HepG2 (cell line): ENCODE data around the gene ENDOG. TPM values are rescaled to one million over a fixed set of nuclear protein-coding genes. Genes with fewer than 3 reads are reported as not detected.

Source experiments
- ATAC-seq: fragments of 200-7000 bp; cut with Tn5 transposase; 3 replicates; pipeline ENCODE4 v1.9.1; 2020; ENCODE audit warnings: mild to moderate bottlenecking, moderate library complexity
- BruUV-seq: library from RNA; stranded (reverse); fragments of 400-500 nt; replicated peaks from 2 replicates; lab custom pipeline; 2021; lab: Mats Ljungman, UMichigan
- CTCF ChIA-PET: fragments of 300-600 bp; formaldehyde crosslinking; extraction: SDS; loops from one replicate; lab custom pipeline; 2021; ENCODE audit warnings: low total read pairs, inconsistent platforms, low intra/inter-chr PET ratio; lab: Yijun Ruan, JAX
- POLR2A ChIA-PET: fragments of 350-600 bp; sonication (Branson Sonifier 250); formaldehyde crosslinking; loops from one replicate; lab custom pipeline; 2020; ENCODE audit warnings: antibody characterized with exemption, inconsistent platforms; lab: Yijun Ruan, JAX
- DNase-seq: peaks from one replicate; pipeline ENCODE4 v3.0.0-alpha.2; 2015; ENCODE audit warnings: low spot score
- FAIRE-seq: peaks from 3 replicates; lab custom pipeline; 2011; peaks lifted over from hg19 to GRCh38; lab: Jason Lieb, UNC
- H2AFZ ChIP-seq: one replicate; pipeline ENCODE4 v1.6.1; 2011; ENCODE audit warnings: low read length, inconsistent platforms
- H3K27ac ChIP-seq: fragments of 300-600 bp; 3 replicates; pipeline ENCODE4 v1.8.0; 2011; ENCODE audit warnings: mixed run types, mild to moderate bottlenecking, mixed read lengths, low read length, inconsistent platforms; ENCODE audit not compliant: insufficient read depth; ENCODE audit errors: extremely low read length
- H3K27me3 ChIP-seq, 2 experiments: fragments of 200-600 bp in 1 of 2; 2 replicates in 1 of 2; 3 replicates in 1 of 2; pipeline versions ENCODE4 v1.6.0 to v1.8.0; 2011; ENCODE audit warnings: low read length in 2 of 2, mild to moderate bottlenecking in 2 of 2, moderate library complexity in 2 of 2, inconsistent platforms in 1 of 2; ENCODE audit not compliant: insufficient read depth in 2 of 2, control insufficient read depth in 1 of 2
- H3K36me3 ChIP-seq, 2 experiments: fragments of 200-600 bp in 1 of 2; replicated peaks in 1 of 2; 2 replicates in 1 of 2; 3 replicates in 1 of 2; pipeline versions ENCODE4 v1.5.1 to v1.8.0; 2011; ENCODE audit warnings: low read length in 2 of 2, inconsistent platforms in 1 of 2; ENCODE audit not compliant: insufficient read depth in 2 of 2, control insufficient read depth in 1 of 2
- H3K4me1 ChIP-seq: 2 replicates; pipeline ENCODE4 v1.5.1; 2012; ENCODE audit warnings: low read length, inconsistent platforms; ENCODE audit not compliant: insufficient read depth
- H3K4me2 ChIP-seq: 2 replicates; pipeline ENCODE4 v1.6.0; 2011; ENCODE audit warnings: low read depth, low read length, inconsistent platforms
- H3K4me3 ChIP-seq, 3 experiments: fragments of 200-600 bp in 1 of 3; sonication (generic), shearing (Covaris generic) in 1 of 3; replicated peaks in 1 of 3; 2 replicates each; pipeline ENCODE4 v1.5.1; 2011 to 2016; ENCODE audit warnings: low read length in 3 of 3, inconsistent platforms in 2 of 3, low read depth in 2 of 3, mild to moderate bottlenecking in 2 of 3, control low read depth in 1 of 3, mixed read lengths in 1 of 3; ENCODE audit not compliant: insufficient read depth in 1 of 3
- H3K79me2 ChIP-seq: one replicate; pipeline ENCODE4 v1.6.1; 2011; ENCODE audit warnings: low read length, inconsistent platforms; ENCODE audit not compliant: insufficient read depth
- H3K9ac ChIP-seq: 2 replicates; pipeline ENCODE4 v1.6.0; 2011; ENCODE audit warnings: mild to moderate bottlenecking, low read depth, low read length, inconsistent platforms; ENCODE audit not compliant: insufficient read depth
- H3K9me3 ChIP-seq: 2 replicates; pipeline ENCODE4 v1.5.1; 2012; ENCODE audit warnings: mild to moderate bottlenecking, low read length
- H4K20me1 ChIP-seq: 2 replicates; pipeline ENCODE4 v1.6.0; 2011; ENCODE audit warnings: inconsistent platforms, mild to moderate bottlenecking, low read length, moderate library complexity; ENCODE audit not compliant: insufficient read depth
- ATM ChIP-seq: fragments of 450-650 bp; IDR thresholded peaks from 2 replicates; pipeline ENCODE4 v1.7.1; 2017; ENCODE audit warnings: mild to moderate bottlenecking, borderline replicate concordance
- DNMT3B ChIP-seq: conservative IDR thresholded peaks from 2 replicates; pipeline ENCODE4 v1.6.1; 2016; ENCODE audit warnings: missing biosample characterization, control low read depth
- ETS1 ChIP-seq: sonication (generic); formaldehyde crosslinking; IDR thresholded peaks from 2 replicates; pipeline ENCODE4 v1.4.0; 2020; ENCODE audit warnings: missing genetic modification reagents
- HDAC1 ChIP-seq: sonication (generic); formaldehyde crosslinking; IDR thresholded peaks from 2 replicates; pipeline ENCODE4 v1.5.1; 2020; ENCODE audit warnings: mild to moderate bottlenecking, missing genetic modification reagents
- IKZF1 ChIP-seq: fragments of 450-650 bp; IDR thresholded peaks from 2 replicates; pipeline ENCODE4 v1.7.1; 2016
- KLF13 ChIP-seq: sonication (generic); formaldehyde crosslinking; IDR thresholded peaks from 2 replicates; pipeline ENCODE4 v1.4.0; 2020; ENCODE audit warnings: mild to moderate bottlenecking, missing genetic modification reagents
- MYNN ChIP-seq: sonication (generic); formaldehyde crosslinking; IDR thresholded peaks from 2 replicates; pipeline ENCODE4 v1.4.0; 2020; ENCODE audit warnings: mild to moderate bottlenecking, low read depth, missing genetic modification reagents
- SOX5 ChIP-seq: IDR thresholded peaks from 2 replicates; pipeline ENCODE4 v1.6.1; 2016; ENCODE audit warnings: borderline replicate concordance
- YEATS4 ChIP-seq: sonication (generic); formaldehyde crosslinking; IDR thresholded peaks from 2 replicates; pipeline ENCODE4 v1.4.0; 2020; ENCODE audit warnings: missing genetic modification reagents, borderline replicate concordance
- ZBTB20 ChIP-seq: sonication (generic); formaldehyde crosslinking; IDR thresholded peaks from 2 replicates; pipeline ENCODE4 v1.8.1; 2023; ENCODE audit warnings: missing genetic modification reagents, low read depth, mild to moderate bottlenecking, borderline replicate concordance
- ZNF18 ChIP-seq: sonication (generic); formaldehyde crosslinking; IDR thresholded peaks from 2 replicates; pipeline ENCODE4 v1.8.0; 2022; ENCODE audit warnings: mild to moderate bottlenecking, missing genetic modification reagents; ENCODE audit not compliant: insufficient replicate concordance
- ZNF318 ChIP-seq: sonication (generic); formaldehyde crosslinking; IDR thresholded peaks from 2 replicates; pipeline ENCODE4 v1.4.0; 2020; ENCODE audit warnings: mild to moderate bottlenecking, missing genetic modification reagents
- ZNF564 ChIP-seq: sonication (generic); formaldehyde crosslinking; IDR thresholded peaks from 2 replicates; pipeline ENCODE4 v1.8.1; 2023; ENCODE audit warnings: mild to moderate bottlenecking, missing genetic modification reagents
- WGBS: methylation state at CpG from one replicate; pipeline ENCODE4 v1.1.6; 2017; ENCODE audit warnings: low lambda C conversion rate; 5-methylcytosine and 5-hydroxymethylcytosine counted together
- in situ Hi-C: cut with HindIII; loops from 2 replicates; pipeline ENCODE4 v1.10.0; 2017; ENCODE audit warnings: low pct_unique_long_range_greater_than_20kb; ENCODE audit not compliant: extremely low pct_ligation_motif_present
- intact Hi-C: fragments of 100-400 bp; cut with micrococcal nuclease; formaldehyde crosslinking; loops from one replicate; pipeline ENCODE4 v1.10.0; 2022; ENCODE audit not compliant: unreplicated experiment
- polyA plus RNA-seq, 8 experiments: library from polyadenylated mRNA; depleted of rRNA in 3 of 8; stranded (reverse) in 7 of 8; unstranded in 1 of 8; fragments of >200 nt; fragmentation: Illumina TruSeq in 4 of 8; extraction: Trizol in 4 of 8; gene quantifications; 2 replicates each; pipeline versions ENCODE4 v1.2.1 to v1.2.3, GENCODE V29; 2011 to 2016; ENCODE audit warnings: low read depth in 4 of 8, missing spikeins in 1 of 8, mixed read lengths in 1 of 8; ENCODE audit not compliant: insufficient read depth in 1 of 8
- total RNA-seq, 5 experiments: library from RNA; depleted of rRNA; stranded (reverse); fragments of >200 nt; fragmentation: Illumina TruSeq; extraction: Trizol; gene quantifications; 2 replicates each; pipeline ENCODE4 v1.2.3, GENCODE V29; 2016; ENCODE audit warnings: low read depth in 1 of 5

ENDOG gene
- total and polyA plus RNA-seq, 2 of the 13 experiments (the other 11 are each of a cell fraction or from before 2014, with no cell fraction given): 26.3 to 28.8 TPM

DNA sequence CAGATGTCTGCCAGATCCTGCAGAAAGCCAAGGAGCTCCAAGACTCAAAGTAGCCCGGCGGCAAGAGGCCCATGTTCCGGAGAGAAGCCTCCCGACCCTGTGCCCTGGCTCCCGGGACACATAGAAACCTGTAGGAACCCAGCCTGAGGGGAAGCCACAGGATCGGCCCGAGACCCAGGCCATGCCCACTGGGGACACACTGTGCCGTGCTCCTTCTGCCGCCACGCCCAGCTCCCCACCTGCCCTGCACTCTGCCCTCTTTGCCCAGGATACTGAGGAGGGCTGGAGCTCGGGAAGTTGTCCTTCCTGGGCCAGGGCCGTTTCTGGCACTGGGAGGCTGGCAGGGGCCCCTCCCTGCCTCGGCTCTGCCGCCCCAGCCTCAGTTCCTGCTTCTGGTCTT is 10.5 kb upstream of the ENDOG start:
- Histone ChIP-seq H3K4me1 (no peaks in the 10 kb centered on the region), H3K36me3 (peaks cover 11 to 34% of the 10 kb centered on the region in 2 experiments; a peak in 4 of 5 replicates), H3K4me3 (no peak overlapping the region), H2AFZ (no peak overlapping the region), H4K20me1 (no peaks in the 10 kb centered on the region), H3K27ac (no peak overlapping the region), H3K4me2 (no peak overlapping the region), H3K79me2 (no peaks in the 10 kb centered on the region), H3K9me3 (no peaks in the 10 kb centered on the region), H3K27me3 (no peaks in the 10 kb centered on the region), H3K9ac (no peak overlapping the region)
- FAIRE-seq: no peak
- no CpG with 5 or more reads among the region's 14 CpGs for WGBS
- no TSS peak for BruUV-seq
- ChIA-PET POLR2A (interaction anchor here (2.7 kb wide), 1 partner anchor 10 kb away, joined by 11 read pairs; the partner anchor contains the start of gene ENDOG), CTCF (no interaction called here)
- ATAC-seq: peak; percentile 14; the same call in 1 of the 3 replicates
- intact Hi-C loops (no loop called here), in situ Hi-C loops (no loop called here)
- DNase-seq: no peak
- TF ChIP-seq ZBTB20 (CRISPR knock-in tag) (no peak), HDAC1 (no peak), ETS1 (CRISPR knock-in tag) (no peak), ZNF18 (CRISPR knock-in tag) (no peak), ZNF564 (CRISPR knock-in tag) (no peak), DNMT3B (CRISPR knock-in tag) (no peak), ZNF318 (CRISPR knock-in tag) (no peak), IKZF1 (no peak), KLF13 (CRISPR knock-in tag) (no peak), YEATS4 (CRISPR knock-in tag) (no peak), SOX5 (CRISPR knock-in tag) (no peak), ATM (no peak), MYNN (CRISPR knock-in tag) (no peak)
